ENCODE data around the gene SUSD3. TPM values are rescaled to one million over a fixed set of nuclear protein-coding genes. Genes with fewer than 3 reads are reported as not detected.

The SUSD3 gene
- total RNA-seq, 2 experiments from 2014 or later: 33.9 to 35.6 TPM

DNA sequence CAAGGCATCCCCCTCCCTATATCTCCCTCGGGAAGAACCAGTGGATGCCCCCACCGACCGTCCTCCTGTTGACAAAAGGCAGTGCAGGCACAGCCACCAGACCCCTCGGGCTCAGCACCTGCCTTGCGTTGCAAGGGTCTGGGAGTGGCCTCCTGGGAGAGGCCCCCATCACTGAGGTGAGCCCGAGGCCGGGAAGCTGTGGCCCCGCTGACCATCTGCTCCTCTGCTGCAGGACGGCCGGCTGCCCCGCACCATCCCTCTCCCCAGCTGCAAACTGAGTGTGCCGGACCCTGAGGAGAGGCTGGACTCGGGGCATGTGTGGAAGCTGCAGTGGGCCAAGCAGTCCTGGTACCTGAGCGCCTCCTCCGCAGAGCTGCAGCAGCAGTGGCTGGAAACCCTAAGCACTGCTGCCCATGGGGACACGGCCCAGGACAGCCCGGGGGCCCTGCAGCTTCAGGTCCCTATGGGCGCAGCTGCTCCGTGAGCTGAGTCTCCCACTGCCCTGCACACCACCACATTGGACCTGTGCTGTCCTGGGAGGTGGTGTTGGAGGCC, 23.3 kb upstream of the SUSD3 start:
- H3K27ac Mint-ChIP-seq: peak overlapping the region; percentile 85
- Histone ChIP-seq H3K9me3 (ENCODE audit: control insufficient read depth in 1 of 2, insufficient read depth in 1 of 2, low read length in 2 of 2) (peaks cover 0 to 4% of the 10 kb centered on the region in 2 experiments), H3K36me3 (ENCODE audit: insufficient read depth, low read length) (peaks cover 69% of the 10 kb centered on the region), H3K27me3 (ENCODE audit: control insufficient read depth in 1 of 2, insufficient read depth in 2 of 2, low read length in 2 of 2) (no peaks in the 10 kb centered on the region), H3K4me1 (ENCODE audit: insufficient read depth, low read length) (peaks cover 91% of the 10 kb centered on the region), H3K27ac (ENCODE audit: low read depth in 1 of 2, low read length in 2 of 2) (peak overlapping the region in 1 of 2 donors; percentile 53), H3K4me3 (ENCODE audit: low read length) (no peak overlapping the region)
- ChIA-PET POLR2A (interaction anchor here (0.5 to 5.3 kb wide), 3 partner anchors 9 to 29 kb away, joined by 3 to 39 read pairs (median 3); no protein-coding TSS in a partner anchor), CTCF (no interaction called here)
- peaks cover 56% of the 10 kb centered on the region for H3K36me3 Mint-ChIP-seq (ENCODE audit: low read depth)
- ATAC-seq (ENCODE audit: poor library complexity) (no peak), DNase-seq (no peak)
- no peaks in the 10 kb centered on the region for H3K27me3 Mint-ChIP-seq
- TF ChIP-seq CTCF (IDR thresholded peaks at IDR 0.05): no peak
- peaks cover 71% of the 10 kb centered on the region for H3K4me1 Mint-ChIP-seq (ENCODE audit: low read depth)
- intact Hi-C loops (cut with DNase I, micrococcal nuclease): no loop called here
- H3K9me3 Mint-ChIP-seq: no peaks in the 10 kb centered on the region
- H3K4me3 Mint-ChIP-seq: no peak overlapping the region

DNA sequence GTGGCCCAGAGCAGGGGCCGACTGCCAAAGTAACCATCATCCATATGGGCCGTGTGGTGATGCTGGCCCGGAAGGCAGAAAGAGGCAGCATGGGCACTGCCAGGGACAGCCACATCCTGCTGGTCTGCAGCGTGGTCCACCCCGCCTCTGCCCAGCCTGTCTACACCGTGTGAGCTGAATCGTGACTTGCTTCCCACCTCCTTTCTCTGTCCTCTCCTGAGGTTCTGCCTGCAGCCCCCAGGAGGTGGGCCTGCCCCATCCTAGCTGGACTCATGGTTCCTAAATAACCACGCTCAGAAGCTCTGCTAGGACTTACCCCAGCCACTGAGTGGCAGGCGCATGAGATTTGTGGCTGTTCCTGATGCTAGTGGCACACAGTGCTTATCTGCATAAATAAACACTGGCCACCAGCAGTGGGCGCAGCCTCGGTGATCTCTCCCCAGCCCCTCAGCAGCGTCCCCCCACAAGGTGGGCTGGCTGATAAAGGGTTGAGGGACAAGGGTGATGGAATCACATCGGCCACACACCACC, 22.6 kb upstream of the SUSD3 start:
- peak overlapping the region; percentile 85 for H3K27ac Mint-ChIP-seq

GRCh38 chr9:93036887-93037475, 21.5 kb upstream of the SUSD3 start:
- H3K36me3 Mint-ChIP-seq (ENCODE audit: low read depth): peaks cover 38% of the 10 kb centered on the region
- no peaks in the 10 kb centered on the region for H3K27me3 Mint-ChIP-seq
- Histone ChIP-seq H3K27ac (ENCODE audit: low read depth in 1 of 2, low read length in 2 of 2) (peak overlapping the region in 1 of 2 donors; percentile 41), H3K27me3 (ENCODE audit: control insufficient read depth in 1 of 2, insufficient read depth in 2 of 2, low read length in 2 of 2) (no peaks in the 10 kb centered on the region), H3K9me3 (ENCODE audit: control insufficient read depth in 1 of 2, insufficient read depth in 1 of 2, low read length in 2 of 2) (peaks cover 0 to 4% of the 10 kb centered on the region in 2 experiments), H3K36me3 (ENCODE audit: insufficient read depth, low read length) (peaks cover 51% of the 10 kb centered on the region), H3K4me1 (ENCODE audit: insufficient read depth, low read length) (peaks cover 87% of the 10 kb centered on the region), H3K4me3 (ENCODE audit: low read length) (no peak overlapping the region)
- peak overlapping the region; percentile 85 for H3K27ac Mint-ChIP-seq
- peak; percentile 28 for TF ChIP-seq CTCF (IDR thresholded peaks at IDR 0.05)
- no peaks in the 10 kb centered on the region for H3K9me3 Mint-ChIP-seq
- intact Hi-C loops (cut with DNase I, micrococcal nuclease): no loop called here
- ChIA-PET CTCF (interaction anchor here (0.5 to 2.4 kb wide), 5 partner anchors 9 to 80 kb away, joined by 3 to 6 read pairs (median 4); no protein-coding TSS in a partner anchor), POLR2A (interaction anchor here (1.0 to 6.9 kb wide), 12 partner anchors 10 to 82 kb away, joined by 3 to 92 read pairs (median 6); no protein-coding TSS in a partner anchor)
- no peak overlapping the region for H3K4me3 Mint-ChIP-seq
- H3K4me1 Mint-ChIP-seq (ENCODE audit: low read depth): peaks cover 67% of the 10 kb centered on the region
- DNase-seq (peak in 1 of 14 experiments; percentile 27), ATAC-seq (ENCODE audit: poor library complexity) (no peak)

More for the DNA sequence above, 22.6 kb upstream of the SUSD3 start:
- H3K4me1 ChIP-seq (ENCODE audit: insufficient read depth, low read length): peaks cover 91% of the 10 kb centered on the region
- no peak for DNase-seq
- intact Hi-C loops (cut with DNase I, micrococcal nuclease): no loop called here
- peaks cover 0 to 4% of the 10 kb centered on the region in 2 experiments for H3K9me3 ChIP-seq (ENCODE audit: control insufficient read depth in 1 of 2, insufficient read depth in 1 of 2, low read length in 2 of 2)
- H3K27ac ChIP-seq (ENCODE audit: low read depth in 1 of 2, low read length in 2 of 2): peak overlapping the region in 1 of 2 donors; percentile 41
- POLR2A ChIA-PET: interaction anchor here (1.0 to 6.9 kb wide), 7 partner anchors 9 to 81 kb away, joined by 3 to 92 read pairs (median 6); no protein-coding TSS in a partner anchor
- no peak for TF ChIP-seq CTCF (IDR thresholded peaks at IDR 0.05)
- no peaks in the 10 kb centered on the region for H3K27me3 ChIP-seq (ENCODE audit: control insufficient read depth in 1 of 2, insufficient read depth in 2 of 2, low read length in 2 of 2)
- H3K9me3 Mint-ChIP-seq: no peaks in the 10 kb centered on the region
- H3K4me3 Mint-ChIP-seq: no peak overlapping the region
- peaks cover 67% of the 10 kb centered on the region for H3K4me1 Mint-ChIP-seq (ENCODE audit: low read depth)
- peaks cover 62% of the 10 kb centered on the region for H3K36me3 ChIP-seq (ENCODE audit: insufficient read depth, low read length)
- no peaks in the 10 kb centered on the region for H3K27me3 Mint-ChIP-seq
- H3K4me3 ChIP-seq (ENCODE audit: low read length): no peak overlapping the region
- CTCF ChIA-PET: interaction anchor here (2.4 kb wide), 1 partner anchor 8 kb away, joined by 6 read pairs; no protein-coding TSS in a partner anchor
- no peak for ATAC-seq (ENCODE audit: poor library complexity)
- H3K36me3 Mint-ChIP-seq (ENCODE audit: low read depth): peaks cover 49% of the 10 kb centered on the region

All from CD4-positive, alpha-beta T cell (primary cell).